K562 (cell line): ENCODE results near the gene SHANK3. TPM values are rescaled to one million over a fixed set of nuclear protein-coding genes. Genes with fewer than 3 reads are reported as not detected.

Experiments
- ATAC-seq: fragments of 200-7000 bp; cut with Tn5 transposase; 3 replicates; pipeline ENCODE4 v1.9.1; 2020; ENCODE audit warnings: moderate library complexity
- BruUV-seq: library from RNA; stranded (reverse); fragments of 400-500 nt; replicated peaks from 2 replicates; lab custom pipeline; 2021; lab: Mats Ljungman, UMichigan
- CTCF ChIA-PET: fragments of 300-600 bp; formaldehyde crosslinking; extraction: SDS; loops from one replicate; lab custom pipeline; 2021; ENCODE audit warnings: low intra/inter-chr PET ratio; lab: Yijun Ruan, JAX
- POLR2A ChIA-PET: fragments of 300-600, 350-650 bp; sonication (Branson Sonifier 250); formaldehyde crosslinking; extraction: SDS; loops from one replicate; lab custom pipeline; 2021; ENCODE audit warnings: antibody characterized with exemption, inconsistent platforms; lab: Yijun Ruan, JAX
- DNase-seq, 4 experiments: peaks; one replicate each; pipeline versions ENCODE4 v3.0.0 to v3.0.0-alpha.2; 2011 to 2018; ENCODE audit warnings: low spot score in 3 of 4, mixed read lengths in 3 of 4; ENCODE audit errors: extremely low read depth in 1 of 4
- FAIRE-seq: peaks from 2 replicates; lab custom pipeline; 2011; peaks lifted over from hg19 to GRCh38; lab: Jason Lieb, UNC
- H2AFZ ChIP-seq: 2 replicates; pipeline ENCODE4 v1.6.0; 2011; ENCODE audit warnings: low read depth, low read length, control low read depth, inconsistent platforms
- H3K27ac ChIP-seq: fragments of 200-600 bp; 3 replicates; pipeline ENCODE4 v1.8.0; 2011; ENCODE audit warnings: low read depth, mild to moderate bottlenecking, control low read depth, inconsistent platforms, low read length, moderate library complexity, mixed read lengths; ENCODE audit errors: extremely low read depth
- H3K27me3 ChIP-seq, 2 experiments: fragments of 300-600 bp in 1 of 2; 2 replicates in 1 of 2; 3 replicates in 1 of 2; pipeline versions ENCODE4 v1.6.0 to v1.8.0; 2011; ENCODE audit warnings: inconsistent platforms in 2 of 2, low read length in 2 of 2, mild to moderate bottlenecking in 1 of 2, mixed read lengths in 1 of 2, moderate library complexity in 1 of 2; ENCODE audit not compliant: control insufficient read depth in 2 of 2, insufficient read depth in 2 of 2
- H3K36me3 ChIP-seq: fragments of 300-600 bp; 3 replicates; pipeline ENCODE4 v1.8.0; 2011; ENCODE audit warnings: mild to moderate bottlenecking, low read length, inconsistent platforms; ENCODE audit not compliant: control insufficient read depth, insufficient read depth
- H3K4me1 ChIP-seq, 2 experiments: fragments of 200-600 bp in 1 of 2; replicated peaks in 1 of 2; 2 replicates in 1 of 2; 3 replicates in 1 of 2; pipeline versions ENCODE4 v1.5.1 to v1.8.0; 2011; ENCODE audit warnings: inconsistent platforms in 2 of 2, low read length in 2 of 2, mild to moderate bottlenecking in 1 of 2, mixed read lengths in 1 of 2, moderate library complexity in 1 of 2; ENCODE audit not compliant: control insufficient read depth in 2 of 2, insufficient read depth in 2 of 2
- H3K4me2 ChIP-seq: 2 replicates; pipeline ENCODE4 v1.6.1; 2011; ENCODE audit warnings: low read length, control low read depth, inconsistent platforms, mixed read lengths; ENCODE audit not compliant: insufficient read depth
- H3K4me3 ChIP-seq: fragments of 200-600 bp; sonication (generic), shearing (Covaris generic); 2 replicates; pipeline ENCODE4 v1.5.1; 2016; ENCODE audit warnings: control low read depth, inconsistent platforms
- H3K79me2 ChIP-seq: fragments of 200-600 bp; 3 replicates; pipeline ENCODE4 v1.8.0; 2011; ENCODE audit warnings: low read length, inconsistent platforms; ENCODE audit not compliant: control insufficient read depth, insufficient read depth
- H3K9ac ChIP-seq, 2 experiments: 2 replicates each; pipeline versions ENCODE4 v1.6.0 to v1.6.1; 2011; ENCODE audit warnings: low read depth in 2 of 2, low read length in 2 of 2, control low read depth in 1 of 2, inconsistent platforms in 1 of 2, mild to moderate bottlenecking in 1 of 2, mixed read lengths in 1 of 2; ENCODE audit not compliant: insufficient read depth in 1 of 2
- H3K9me1 ChIP-seq: one replicate; pipeline ENCODE4 v1.6.0; 2011; ENCODE audit warnings: inconsistent platforms, mild to moderate bottlenecking, low read length, moderate library complexity; ENCODE audit not compliant: control insufficient read depth, insufficient read depth
- H3K9me3 ChIP-seq: replicated peaks from 2 replicates; pipeline ENCODE4 v1.5.1; 2011; ENCODE audit warnings: low read depth, low read length, inconsistent platforms; ENCODE audit not compliant: control insufficient read depth, insufficient read depth
- H4K20me1 ChIP-seq: replicated peaks from 2 replicates; pipeline ENCODE4 v1.6.1; 2011; ENCODE audit warnings: low read length, inconsistent platforms, mixed read lengths; ENCODE audit not compliant: control insufficient read depth, insufficient read depth
- DDX20 ChIP-seq: fragments of 450-650 bp; IDR thresholded peaks from 2 replicates; pipeline ENCODE4 v1.6.1; 2016; ENCODE audit warnings: missing genetic modification characterization, low read depth, mild to moderate bottlenecking, missing compliant biosample characterization, moderate library complexity
- DPF2 ChIP-seq: fragments of 450-650 bp; IDR thresholded peaks from 2 replicates; pipeline ENCODE4 v1.6.1; 2016
- E4F1 ChIP-seq: fragments of 250-450 bp; sonication (Bioruptor Pico); IDR thresholded peaks from 2 replicates; pipeline ENCODE4 v1.5.0; 2021; ENCODE audit warnings: mild to moderate bottlenecking, borderline replicate concordance
- GATAD2A ChIP-seq: fragments of 450-650 bp; IDR thresholded peaks from 2 replicates; pipeline ENCODE4 v1.6.1; 2017
- GTF3C2 ChIP-seq: IDR thresholded peaks from 3 replicates; pipeline ENCODE4 v1.6.1; 2011; ENCODE audit warnings: borderline replicate concordance, mild to moderate bottlenecking, moderate library complexity; ENCODE audit not compliant: insufficient read length; ENCODE audit errors: extremely low read depth
- LCOR ChIP-seq: sonication (generic); formaldehyde crosslinking; IDR thresholded peaks from 2 replicates; pipeline ENCODE4 v1.8.0; 2022; ENCODE audit warnings: mild to moderate bottlenecking, missing genetic modification reagents
- MTA1 ChIP-seq: fragments of 450-650 bp; IDR thresholded peaks from 2 replicates; pipeline ENCODE4 v1.6.1; 2017; ENCODE audit warnings: borderline replicate concordance
- NR1H2 ChIP-seq: sonication (generic); formaldehyde crosslinking; IDR thresholded peaks from 2 replicates; pipeline ENCODE4 v1.4.0; 2020; ENCODE audit warnings: mild to moderate bottlenecking, missing genetic modification reagents
- PCBP1 ChIP-seq: fragments of 200-400 bp; formaldehyde crosslinking; IDR thresholded peaks from 2 replicates; pipeline ENCODE4 v1.6.1; 2018; ENCODE audit warnings: mild to moderate bottlenecking, low read depth, low read length; ENCODE audit not compliant: poor library complexity, severe bottlenecking
- PRMT5 ChIP-seq: sonication (generic); formaldehyde crosslinking; IDR thresholded peaks from 2 replicates; pipeline ENCODE4 v1.5.0; 2020; ENCODE audit warnings: missing genetic modification reagents
- SP2 ChIP-seq: IDR thresholded peaks from 2 replicates; pipeline ENCODE4 v1.6.1; 2011; ENCODE audit warnings: mild to moderate bottlenecking, low read depth, low read length, moderate library complexity; ENCODE audit not compliant: poor library complexity, severe bottlenecking; ENCODE audit errors: extremely low read depth
- TEAD4 ChIP-seq, 2 experiments: sonication (generic) in 1 of 2; formaldehyde crosslinking in 1 of 2; IDR thresholded peaks; 2 replicates each; pipeline versions ENCODE4 v1.6.1 to v1.8.0; 2012 to 2022; ENCODE audit warnings: borderline replicate concordance in 1 of 2, inconsistent platforms in 1 of 2, low read length in 1 of 2, mild to moderate bottlenecking in 1 of 2, missing genetic modification reagents in 1 of 2
- ZBTB5 ChIP-seq: fragments of 450-650 bp; IDR thresholded peaks from 2 replicates; pipeline ENCODE4 v1.6.1; 2017; ENCODE audit warnings: antibody characterized with exemption
- ZNF133 ChIP-seq: fragments of 250-450 bp; sonication (Bioruptor Pico); IDR thresholded peaks from 2 replicates; pipeline ENCODE4 v1.4.0; 2020; ENCODE audit warnings: mild to moderate bottlenecking
- ZNF695 ChIP-seq: fragments of 450-650 bp; formaldehyde crosslinking; IDR thresholded peaks from 2 replicates; pipeline ENCODE4 v1.4.0; 2020; ENCODE audit warnings: mild to moderate bottlenecking, moderate library complexity
- WGBS: fragments of 100-300 bp; shearing (Covaris generic); methylation state at CpG from one replicate; pipeline ENCODE4 v1.1.6; 2016; ENCODE audit warnings: low coverage, mixed read lengths; ENCODE audit not compliant: insufficient coverage; ENCODE audit errors: missing lambda C conversion rate; 5-methylcytosine and 5-hydroxymethylcytosine counted together
- in situ Hi-C: fragments of 300-500 bp; cut with MboI; formaldehyde crosslinking; loops from 4 replicates; pipeline ENCODE4 v1.15.0; 2018; ENCODE audit warnings: inconsistent platforms, mixed read lengths
- intact Hi-C: fragments of 100-400 bp; cut with micrococcal nuclease; formaldehyde crosslinking; loops from 2 replicates; pipeline ENCODE4 v1.14.2; 2022
- polyA plus RNA-seq, 8 experiments: library from polyadenylated mRNA; depleted of rRNA in 4 of 8; stranded (reverse) in 5 of 8; unstranded in 3 of 8; fragments of >200 nt; fragmentation: Nextera tagmentation in 2 of 8; fragmentation: Illumina TruSeq in 1 of 8; extraction: Ambion mirVana in 2 of 8; extraction: Trizol in 1 of 8; gene quantifications; 2 replicates each; pipeline versions ENCODE4 v1.2.1 to v1.2.3, GENCODE V29; 2011 to 2014; ENCODE audit warnings: inconsistent platforms in 1 of 8, missing spikeins in 1 of 8
- total RNA-seq, 7 experiments: library from RNA; depleted of rRNA in 6 of 7; stranded (reverse); fragments of >200 nt in 6 of 7; fragmentation: Illumina TruSeq in 2 of 7; extraction: Trizol in 2 of 7; gene quantifications; 2 replicates each; pipeline versions ENCODE4 v1.2.1 to v1.2.3, GENCODE V29; 2011 to 2021; ENCODE audit warnings: low replicate concordance in 1 of 7

SHANK3 gene
- total and polyA plus RNA-seq, 9 of the 15 experiments (the other 6 are each of a cell fraction or from before 2014, with no cell fraction given): 0.01 to 0.07 (median 0.03) TPM; not detected in 6

GRCh38 chr22:50701428-50702154, 29.0 kb downstream of the SHANK3 start:
- ChIA-PET CTCF (no interaction called here), POLR2A (no interaction called here)
- Histone ChIP-seq H3K27me3 (peaks cover 0 to 31% of the 10 kb centered on the region in 2 experiments; a peak in 3 of 5 replicates), H3K9me3 (no peaks in the 10 kb centered on the region), H2AFZ (no peak overlapping the region), H3K4me2 (no peak overlapping the region), H3K4me1 (peaks cover 0 to 34% of the 10 kb centered on the region in 2 experiments; a peak in 2 of 5 replicates), H3K9me1 (no peaks in the 10 kb centered on the region), H3K27ac (no peak overlapping the region), H3K36me3 (no peaks in the 10 kb centered on the region), H3K4me3 (no peak overlapping the region), H4K20me1 (no peaks in the 10 kb centered on the region), H3K9ac (no peak overlapping the region), H3K79me2 (no peaks in the 10 kb centered on the region)
- WGBS: 14% methylated on average over 11 of the region's 11 CpGs
- intact Hi-C loops: no loop called here
- in situ Hi-C loops: no loop called here
- FAIRE-seq (no peak), DNase-seq (no peak), ATAC-seq (no peak)
- BruUV-seq: no TSS peak
- no peak for TF ChIP-seq LCOR (CRISPR knock-in tag)
- no peak for TF ChIP-seq NR1H2 (CRISPR knock-in tag)
- TF ChIP-seq DPF2: no peak
- TF ChIP-seq ZNF695 (CRISPR knock-in tag): no peak
- TF ChIP-seq GTF3C2: no peak
- no peak for TF ChIP-seq ZBTB5
- no peak for TF ChIP-seq PCBP1
- no peak for TF ChIP-seq DDX20 (tag)
- TF ChIP-seq TEAD4 (IDR thresholded peaks at IDR 0.05; ENCODE audit: low read length): no peak
- no peak for TF ChIP-seq TEAD4 (CRISPR knock-in tag; IDR thresholded peaks at IDR 0.05; ENCODE audit: borderline replicate concordance)
- TF ChIP-seq ZNF133 (CRISPR knock-in tag): no peak
- TF ChIP-seq E4F1 (CRISPR knock-in tag): no peak
- TF ChIP-seq PRMT5 (CRISPR knock-in tag): no peak
- TF ChIP-seq GATAD2A: no peak
- TF ChIP-seq MTA1: no peak
- TF ChIP-seq SP2: no peak
